Astrocyte (in vitro differentiated cells and primary cell): Measurements from ENCODE around the gene RAD51B. TPM values are rescaled to one million over a fixed set of nuclear protein-coding genes. Genes with fewer than 3 reads are reported as not detected.

Experiments used
- DNase-seq: peaks from one replicate; pipeline ENCODE4 v3.0.0-alpha.2; 2010; ENCODE audit warnings: low read depth
- FAIRE-seq: peaks from 2 replicates; lab custom pipeline; 2011; peaks lifted over from hg19 to GRCh38; lab: Jason Lieb, UNC
- H2AFZ ChIP-seq: 2 replicates; pipeline ENCODE4 v1.6.0; 2012; ENCODE audit warnings: low read depth, low read length, inconsistent platforms
- H3K27ac ChIP-seq: 2 replicates; pipeline ENCODE4 v1.5.1; 2011; ENCODE audit warnings: low read depth, low read length, inconsistent platforms
- H3K27me3 ChIP-seq: 2 replicates; pipeline ENCODE4 v1.6.0; 2011; ENCODE audit warnings: low read length, inconsistent platforms; ENCODE audit not compliant: insufficient read depth
- H3K36me3 ChIP-seq: 2 replicates; pipeline ENCODE4 v1.5.1; 2011; ENCODE audit warnings: low read length, inconsistent platforms; ENCODE audit not compliant: insufficient read depth
- H3K4me1 ChIP-seq: 2 replicates; pipeline ENCODE4 v1.5.1; 2011; ENCODE audit warnings: low read length, inconsistent platforms; ENCODE audit not compliant: insufficient read depth
- H3K4me2 ChIP-seq: 2 replicates; pipeline ENCODE4 v1.6.0; 2012; ENCODE audit warnings: low read length, inconsistent platforms
- H3K4me3 ChIP-seq: 2 replicates; pipeline ENCODE4 v1.5.1; 2011; ENCODE audit warnings: low read depth, mild to moderate bottlenecking, low read length, inconsistent platforms; ENCODE audit not compliant: insufficient read depth
- H3K79me2 ChIP-seq: 2 replicates; pipeline ENCODE4 v1.6.0; 2012; ENCODE audit warnings: mild to moderate bottlenecking, low read length, inconsistent platforms; ENCODE audit not compliant: insufficient read depth
- H3K9ac ChIP-seq: 2 replicates; pipeline ENCODE4 v1.6.0; 2012; ENCODE audit warnings: mild to moderate bottlenecking, low read length, inconsistent platforms
- H3K9me3 ChIP-seq: 2 replicates; pipeline ENCODE4 v1.5.1; 2012; ENCODE audit warnings: low read depth, mild to moderate bottlenecking, low read length, inconsistent platforms; ENCODE audit not compliant: insufficient read depth
- H4K20me1 ChIP-seq: 2 replicates; pipeline ENCODE4 v1.6.0; 2012; ENCODE audit warnings: low read length, inconsistent platforms; ENCODE audit not compliant: insufficient read depth
- H3K27ac Mint-ChIP-seq: one replicate; pipeline ENCODE4 v1.8.0; 2021; ENCODE audit warnings: mild to moderate bottlenecking, mixed read lengths; ENCODE audit not compliant: unreplicated experiment
- H3K27me3 Mint-ChIP-seq: one replicate; pipeline ENCODE4 v1.8.0; 2021; ENCODE audit warnings: low read depth, mixed read lengths; ENCODE audit not compliant: unreplicated experiment
- H3K36me3 Mint-ChIP-seq: one replicate; pipeline ENCODE4 v1.8.0; 2021; ENCODE audit warnings: low read depth, mixed read lengths; ENCODE audit not compliant: unreplicated experiment
- H3K4me1 Mint-ChIP-seq: one replicate; pipeline ENCODE4 v1.8.0; 2021; ENCODE audit warnings: low read depth, mixed read lengths; ENCODE audit not compliant: unreplicated experiment
- H3K4me3 Mint-ChIP-seq: one replicate; pipeline ENCODE4 v1.8.0; 2021; ENCODE audit warnings: mild to moderate bottlenecking, moderate library complexity, mixed read lengths; ENCODE audit not compliant: unreplicated experiment
- H3K9me3 Mint-ChIP-seq: one replicate; pipeline ENCODE4 v1.8.0; 2021; ENCODE audit warnings: mild to moderate bottlenecking, mixed read lengths; ENCODE audit not compliant: unreplicated experiment
- EZH2 ChIP-seq: IDR thresholded peaks from 2 replicates; pipeline ENCODE4 v1.6.1; 2012; ENCODE audit warnings: mild to moderate bottlenecking, low read length, inconsistent platforms; ENCODE audit not compliant: insufficient read depth
- total RNA-seq: library from RNA; stranded (reverse); gene quantifications from 2 replicates; pipeline ENCODE4 v1.2.1, GENCODE V29; 2021
- TF ChIP-seq, protein P1 (sequence below): IDR thresholded peaks from 2 replicates; pipeline ENCODE4 v1.5.1; 2011; ENCODE audit warnings: low read depth, mild to moderate bottlenecking, inconsistent platforms, low read length, moderate library complexity; ENCODE audit not compliant: insufficient read depth

RAD51B gene
- total RNA-seq, 1 donor from 2014 or later: 10.8 TPM

DNA sequence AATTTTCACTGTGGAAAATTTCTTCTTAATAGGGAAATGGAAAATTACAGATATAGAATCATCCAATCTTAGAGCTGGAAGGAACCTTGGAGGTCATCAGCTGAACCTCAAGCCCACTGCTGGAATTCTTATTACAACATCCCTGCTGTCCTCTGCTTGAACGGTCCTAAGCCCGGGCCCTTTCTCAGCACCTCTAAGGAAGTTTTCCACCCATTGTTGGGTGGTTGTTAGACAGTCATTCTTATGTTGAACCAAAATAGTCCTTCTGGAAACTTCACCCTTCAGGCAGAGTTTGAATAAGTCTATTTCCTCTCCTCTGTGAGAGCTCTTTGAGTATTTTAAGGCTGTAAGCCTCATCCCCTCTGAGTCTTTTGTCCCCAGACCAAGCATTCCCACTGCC lies 902.6 kb downstream of the RAD51B start:
- TF ChIP-seq EZH2: no peak
- TF ChIP-seq, protein P1, sequence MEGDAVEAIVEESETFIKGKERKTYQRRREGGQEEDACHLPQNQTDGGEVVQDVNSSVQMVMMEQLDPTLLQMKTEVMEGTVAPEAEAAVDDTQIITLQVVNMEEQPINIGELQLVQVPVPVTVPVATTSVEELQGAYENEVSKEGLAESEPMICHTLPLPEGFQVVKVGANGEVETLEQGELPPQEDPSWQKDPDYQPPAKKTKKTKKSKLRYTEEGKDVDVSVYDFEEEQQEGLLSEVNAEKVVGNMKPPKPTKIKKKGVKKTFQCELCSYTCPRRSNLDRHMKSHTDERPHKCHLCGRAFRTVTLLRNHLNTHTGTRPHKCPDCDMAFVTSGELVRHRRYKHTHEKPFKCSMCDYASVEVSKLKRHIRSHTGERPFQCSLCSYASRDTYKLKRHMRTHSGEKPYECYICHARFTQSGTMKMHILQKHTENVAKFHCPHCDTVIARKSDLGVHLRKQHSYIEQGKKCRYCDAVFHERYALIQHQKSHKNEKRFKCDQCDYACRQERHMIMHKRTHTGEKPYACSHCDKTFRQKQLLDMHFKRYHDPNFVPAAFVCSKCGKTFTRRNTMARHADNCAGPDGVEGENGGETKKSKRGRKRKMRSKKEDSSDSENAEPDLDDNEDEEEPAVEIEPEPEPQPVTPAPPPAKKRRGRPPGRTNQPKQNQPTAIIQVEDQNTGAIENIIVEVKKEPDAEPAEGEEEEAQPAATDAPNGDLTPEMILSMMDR: no peak
- H3K27ac Mint-ChIP-seq: no peak overlapping the region
- H3K4me2 ChIP-seq: no peak overlapping the region
- no peak overlapping the region for H3K4me3 Mint-ChIP-seq
- no peaks in the 10 kb centered on the region for H4K20me1 ChIP-seq
- FAIRE-seq (no peak), DNase-seq (no peak)
- H3K9me3 ChIP-seq: no peaks in the 10 kb centered on the region
- H3K4me3 ChIP-seq: no peak overlapping the region
- no peak overlapping the region for H3K27ac ChIP-seq
- no peaks in the 10 kb centered on the region for H3K4me1 Mint-ChIP-seq
- H3K27me3 ChIP-seq: peaks cover 3% of the 10 kb centered on the region
- H3K9me3 Mint-ChIP-seq: peaks cover 3% of the 10 kb centered on the region
- H3K27me3 Mint-ChIP-seq: peaks cover 4% of the 10 kb centered on the region
- H3K36me3 ChIP-seq: no peaks in the 10 kb centered on the region
- H3K79me2 ChIP-seq: no peaks in the 10 kb centered on the region
- H3K36me3 Mint-ChIP-seq: no peaks in the 10 kb centered on the region
- H2AFZ ChIP-seq: no peak overlapping the region
- no peak overlapping the region for H3K9ac ChIP-seq
- no peaks in the 10 kb centered on the region for H3K4me1 ChIP-seq

DNA sequence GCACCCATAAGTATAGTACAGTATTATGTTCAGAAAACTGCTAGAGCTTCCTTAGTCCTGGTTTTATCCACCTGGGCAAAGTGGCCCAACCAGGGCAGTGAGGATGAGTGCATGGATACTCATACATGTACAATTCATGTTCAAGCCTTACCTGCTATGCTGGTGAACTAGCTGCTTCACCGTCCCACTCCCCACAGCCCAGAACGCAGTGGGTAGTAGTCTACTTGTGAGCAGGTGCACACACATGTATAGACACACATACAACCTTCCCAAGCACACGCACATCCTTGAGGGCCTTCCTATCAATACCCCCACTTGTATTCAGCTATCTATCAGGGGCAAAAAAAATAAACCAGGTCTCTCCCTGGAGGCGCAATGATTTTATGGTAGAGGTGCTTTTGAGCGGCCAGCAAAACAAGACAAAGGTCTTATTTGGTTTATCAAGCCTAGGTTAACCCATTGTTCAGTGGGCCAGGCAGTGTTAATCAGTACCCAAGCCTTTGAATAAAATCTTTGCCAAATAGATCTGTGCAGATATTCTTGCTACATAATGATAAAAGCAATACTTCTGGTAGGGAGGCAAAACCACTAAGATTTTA lies 903.5 kb downstream of the RAD51B start:
- H3K4me1 Mint-ChIP-seq: no peaks in the 10 kb centered on the region
- peaks cover 4% of the 10 kb centered on the region for H3K27me3 Mint-ChIP-seq
- no peak overlapping the region for H3K27ac Mint-ChIP-seq
- Histone ChIP-seq H2AFZ (no peak overlapping the region), H4K20me1 (no peaks in the 10 kb centered on the region), H3K4me2 (no peak overlapping the region), H3K4me1 (no peaks in the 10 kb centered on the region), H3K4me3 (no peak overlapping the region), H3K36me3 (no peaks in the 10 kb centered on the region), H3K27me3 (peaks cover 3% of the 10 kb centered on the region), H3K79me2 (no peaks in the 10 kb centered on the region), H3K9ac (no peak overlapping the region), H3K27ac (no peak overlapping the region), H3K9me3 (no peaks in the 10 kb centered on the region)
- FAIRE-seq (no peak), DNase-seq (no peak)
- H3K9me3 Mint-ChIP-seq: peaks cover 3% of the 10 kb centered on the region
- no peaks in the 10 kb centered on the region for H3K36me3 Mint-ChIP-seq
- no peak overlapping the region for H3K4me3 Mint-ChIP-seq
- TF ChIP-seq, protein P1: no peak
- no peak for TF ChIP-seq EZH2

DNA sequence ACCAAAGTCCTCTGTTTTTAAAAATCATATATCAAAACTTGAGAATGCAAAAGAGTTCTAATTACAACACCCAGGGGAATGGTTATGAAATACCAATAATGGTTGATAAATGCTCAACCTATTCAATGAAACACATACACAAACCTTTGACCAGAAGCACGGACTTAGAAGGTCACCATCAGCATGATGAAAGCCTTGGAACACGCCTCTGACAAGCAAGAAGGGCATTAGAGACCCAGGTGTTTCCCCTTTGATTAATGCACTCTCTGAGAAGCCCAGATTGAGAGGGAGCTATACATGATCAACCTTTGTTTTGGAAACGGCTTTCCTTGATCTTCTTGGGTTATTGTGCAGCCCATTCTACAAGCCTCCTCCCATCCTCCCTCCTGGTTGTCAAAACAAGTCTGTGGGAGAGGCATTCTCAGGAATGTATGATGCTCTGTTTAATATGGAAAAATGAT lies 904.3 kb downstream of the RAD51B start:
- H3K4me2 ChIP-seq: no peak overlapping the region
- Mint-ChIP-seq H3K9me3 (peaks cover 3% of the 10 kb centered on the region), H3K36me3 (no peaks in the 10 kb centered on the region), H3K4me1 (no peaks in the 10 kb centered on the region), H3K4me3 (no peak overlapping the region), H3K27ac (no peak overlapping the region), H3K27me3 (peaks cover 4% of the 10 kb centered on the region)
- FAIRE-seq: no peak
- no peaks in the 10 kb centered on the region for H3K9me3 ChIP-seq
- H3K27me3 ChIP-seq: peaks cover 3% of the 10 kb centered on the region
- no peaks in the 10 kb centered on the region for H3K36me3 ChIP-seq
- H4K20me1 ChIP-seq: no peaks in the 10 kb centered on the region
- TF ChIP-seq, protein P1: no peak
- no peak for TF ChIP-seq EZH2
- no peaks in the 10 kb centered on the region for H3K4me1 ChIP-seq
- no peak overlapping the region for H3K9ac ChIP-seq
- no peak overlapping the region for H2AFZ ChIP-seq
- no peak for DNase-seq
- no peak overlapping the region for H3K4me3 ChIP-seq
- no peaks in the 10 kb centered on the region for H3K79me2 ChIP-seq
- no peak overlapping the region for H3K27ac ChIP-seq
